Measurements from ENCODE around the gene GPRIN3. TPM values are rescaled to one million over a fixed set of nuclear protein-coding genes. Genes with fewer than 3 reads are reported as not detected.

The GPRIN3 gene
- total and polyA plus RNA-seq, 2 of the 13 experiments (the other 11 are each of a cell fraction or from before 2014, with no cell fraction given), result not detected

- no peak for TF ChIP-seq ZNF597 (CRISPR knock-in tag; IDR thresholded peaks at IDR 0.05)
- TF ChIP-seq ZBTB7A (CRISPR knock-in tag; IDR thresholded peaks at IDR 0.05), result no peak
- TF ChIP-seq ZBTB39 (CRISPR knock-in tag; IDR thresholded peaks at IDR 0.05), result no peak
- TF ChIP-seq TP53 (CRISPR knock-in tag; conservative IDR thresholded peaks at IDR 0.05), result no peak
- no peak for TF ChIP-seq MAFK (conservative IDR thresholded peaks at IDR 0.05 in 1 of 2, IDR thresholded peaks at IDR 0.05 in 1 of 2; ENCODE audit: low read length in 2 of 2)
- TF ChIP-seq HNRNPL (IDR thresholded peaks at IDR 0.05; ENCODE audit: low read depth, low read length), result no peak
Observed at GRCh38 chr4:89351201-89351600, 43.6 kb upstream of the GPRIN3 start (continued).

GRCh38 chr4:89347363-89348025 is 39.9 kb upstream of the GPRIN3 start:
- POLR2A ChIA-PET, result no interaction called here
- FAIRE-seq, result no peak

More at GRCh38 chr4:89347363-89348025, 39.9 kb upstream of the GPRIN3 start:
- Histone ChIP-seq H3K79me2 (ENCODE audit: insufficient read depth, low read length) (no peaks in the 10 kb centered on the region), H3K9me3 (ENCODE audit: low read length) (0 out of 2 replicates have a peak, but pooled peaks cover 4% of the 10 kb centered on the region), H2AFZ (ENCODE audit: low read length) (no peak overlapping the region), H3K4me2 (ENCODE audit: low read depth, low read length) (no peak overlapping the region), H3K4me3 (replicated peaks in 1 of 3; ENCODE audit: insufficient read depth in 1 of 3, low read depth in 2 of 3, low read length in 3 of 3) (no peak overlapping the region), H3K9ac (ENCODE audit: insufficient read depth, low read depth, low read length) (no peak overlapping the region), H3K27me3 (ENCODE audit: control insufficient read depth in 1 of 2, insufficient read depth in 2 of 2, low read length in 2 of 2) (no peaks in the 10 kb centered on the region), H4K20me1 (ENCODE audit: insufficient read depth, low read length) (no peaks in the 10 kb centered on the region), H3K27ac (ENCODE audit: extremely low read length, insufficient read depth, low read length) (no peak overlapping the region), H3K36me3 (replicated peaks in 1 of 2; ENCODE audit: control insufficient read depth in 1 of 2, insufficient read depth in 2 of 2, low read length in 2 of 2) (no peaks in the 10 kb centered on the region), H3K4me1 (ENCODE audit: insufficient read depth, low read length) (no peaks in the 10 kb centered on the region)
- in situ Hi-C loops (cut with HindIII; ENCODE audit: extremely low pct_ligation_motif_present, low pct_unique_long_range_greater_than_20kb) (no loop called here), intact Hi-C loops (cut with micrococcal nuclease; ENCODE audit: unreplicated experiment) (no loop called here)
- DNase-seq (ENCODE audit: low spot score) (no peak), ATAC-seq (no peak)
- CTCF ChIA-PET (ENCODE audit: low intra/inter-chr PET ratio, low total read pairs), result no interaction called here
- 2% methylated on average over 2 of the region's 2 CpGs for WGBS (ENCODE audit: low lambda C conversion rate)
- TF ChIP-seq ZNF33A (CRISPR knock-in tag; IDR thresholded peaks at IDR 0.05; ENCODE audit: borderline replicate concordance) (no peak), TRIM24 (CRISPR knock-in tag; IDR thresholded peaks at IDR 0.05) (no peak), PHF20 (CRISPR knock-in tag; IDR thresholded peaks at IDR 0.05) (no peak), NFE2L1 (CRISPR knock-in tag; IDR thresholded peaks at IDR 0.05; ENCODE audit: borderline replicate concordance) (no peak), ZFYVE20 (CRISPR knock-in tag; IDR thresholded peaks at IDR 0.05; ENCODE audit: borderline replicate concordance, low read depth) (no peak), NCOA2 (CRISPR knock-in tag; IDR thresholded peaks at IDR 0.05) (no peak), HNRNPL (IDR thresholded peaks at IDR 0.05; ENCODE audit: low read depth, low read length) (no peak), STAT5B (CRISPR knock-in tag; IDR thresholded peaks at IDR 0.05) (no peak), ZNF354B (CRISPR knock-in tag; IDR thresholded peaks at IDR 0.05) (no peak), PBX3 (CRISPR knock-in tag; IDR thresholded peaks at IDR 0.05; ENCODE audit: borderline replicate concordance) (no peak), ZNF292 (CRISPR knock-in tag; IDR thresholded peaks at IDR 0.05; ENCODE audit: borderline replicate concordance, low read depth) (no peak), AGO2 (optimal IDR thresholded peaks at IDR 0.05; ENCODE audit: low read depth, low read length) (no peak), ZNF563 (CRISPR knock-in tag; IDR thresholded peaks at IDR 0.05) (no peak)
- no TSS peak for BruUV-seq (replicated peaks)

Measured in HepG2 (cell line).